Activated CD4-positive, alpha-beta T cell treated with anti-CD3 and anti-CD28 coated beads, Interleukin-10, Interleukin-2, amounts not matched to agents 100 ng/mL and 50 ng/mL, durations not matched to agents 16 hours and 8 hours (primary cell): ENCODE results near the gene BCKDHA.

Experiments used
- DNase-seq: peaks from one replicate; pipeline ENCODE4 v3.0.0-alpha.2; 2020

Gene BCKDHA

GRCh38 chr19:41452584-41453275, 55.1 kb downstream of the BCKDHA start:
- no peak for DNase-seq

GRCh38 chr19:41455936-41456335, 58.3 kb downstream of the BCKDHA start:
- no peak for DNase-seq

GRCh38 chr19:41456342-41456918, 58.8 kb downstream of the BCKDHA start:
- DNase-seq: no peak

DNA sequence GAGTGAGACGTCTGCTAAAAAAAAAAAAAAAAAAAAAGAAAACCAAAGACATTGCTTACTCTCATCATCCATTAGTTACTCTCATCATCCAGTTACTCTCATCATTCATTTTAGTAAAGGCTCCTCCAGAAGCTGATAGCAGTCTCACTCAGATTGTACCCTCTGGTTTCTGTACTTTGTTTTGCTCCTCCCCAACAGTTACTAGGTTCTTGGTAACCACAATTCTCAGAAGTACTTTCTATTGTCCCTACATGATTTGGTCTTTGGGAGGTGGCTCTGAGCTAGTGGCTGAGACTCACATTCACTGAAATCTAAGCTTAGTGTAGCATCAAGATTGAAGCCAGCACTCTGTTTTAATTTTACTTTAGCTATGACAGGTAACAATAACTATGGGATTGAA, 59.6 kb downstream of the BCKDHA start:
- peak; percentile 76 for DNase-seq

DNA sequence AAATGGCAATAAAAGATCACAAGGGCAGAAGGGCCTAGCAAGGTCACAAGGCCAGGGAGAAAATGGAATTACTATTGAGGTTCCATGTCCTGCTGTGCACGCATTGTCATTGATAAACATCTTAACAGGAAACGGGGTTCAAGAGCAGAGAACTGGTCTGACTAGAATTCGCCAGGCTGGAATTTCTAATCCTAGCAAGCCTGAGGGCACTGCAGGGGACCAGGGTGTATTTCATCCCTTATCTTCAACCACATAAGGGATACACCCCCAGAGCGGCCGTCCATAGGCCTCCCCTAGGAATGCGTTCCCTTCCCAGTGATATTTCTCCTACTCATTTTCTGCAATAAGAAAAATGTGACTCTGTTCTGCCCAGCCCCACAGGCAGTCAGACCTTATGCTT, 64.9 kb downstream of the BCKDHA start:
- no peak for DNase-seq

GRCh38 chr19:41463257-41464256, 65.9 kb downstream of the BCKDHA start:
- peak; percentile 12 for DNase-seq
